SJSA1 (cell line): ENCODE results near the gene CYP4Z1. TPM values are rescaled to one million over a fixed set of nuclear protein-coding genes. Genes with fewer than 3 reads are reported as not detected.
"Not testable (repeated sequence)": the region's sequence is repeated elsewhere in the genome, so short reads cannot be mapped to it uniquely, and the experiment has no call there.

ENCODE experiments used
- DNase-seq, 2 experiments: peaks; one replicate each; pipeline ENCODE4 v3.0.0-alpha.2; 2015 to 2020; ENCODE audit warnings: low spot score in 2 of 2, low read depth in 1 of 2
- H3K27ac ChIP-seq: fragments of 250-450 bp; sonication (Bioruptor Pico); 2 replicates; pipeline ENCODE4 v1.5.1; 2020; ENCODE audit warnings: mild to moderate bottlenecking, moderate library complexity
- H3K27me3 ChIP-seq: fragments of 250-450 bp; sonication (Bioruptor Pico); replicated peaks from 2 replicates; pipeline ENCODE4 v1.5.1; 2020; ENCODE audit warnings: mild to moderate bottlenecking, moderate library complexity
- H3K36me3 ChIP-seq: fragments of 250-450 bp; sonication (Bioruptor Pico); 2 replicates; pipeline ENCODE4 v1.5.1; 2020; ENCODE audit warnings: mild to moderate bottlenecking
- H3K4me1 ChIP-seq: fragments of 250-450 bp; sonication (Bioruptor Pico); replicated peaks from 2 replicates; pipeline ENCODE4 v1.6.1; 2021; ENCODE audit warnings: mild to moderate bottlenecking
- H3K4me3 ChIP-seq: fragments of 250-450 bp; sonication (Bioruptor Pico); 2 replicates; pipeline ENCODE4 v1.5.1; 2020; ENCODE audit warnings: mild to moderate bottlenecking
- H3K9me3 ChIP-seq: fragments of 250-450 bp; sonication (Bioruptor Pico); replicated peaks from 2 replicates; pipeline ENCODE4 v1.5.1; 2020; ENCODE audit warnings: mild to moderate bottlenecking
- total RNA-seq: library from RNA; depleted of rRNA; stranded (reverse); fragments of >200 nt; shearing (Covaris generic); gene quantifications from 2 replicates; pipeline ENCODE4 v1.2.3, GENCODE V29; 2014; rRNA removed

Gene CYP4Z1, protein sequence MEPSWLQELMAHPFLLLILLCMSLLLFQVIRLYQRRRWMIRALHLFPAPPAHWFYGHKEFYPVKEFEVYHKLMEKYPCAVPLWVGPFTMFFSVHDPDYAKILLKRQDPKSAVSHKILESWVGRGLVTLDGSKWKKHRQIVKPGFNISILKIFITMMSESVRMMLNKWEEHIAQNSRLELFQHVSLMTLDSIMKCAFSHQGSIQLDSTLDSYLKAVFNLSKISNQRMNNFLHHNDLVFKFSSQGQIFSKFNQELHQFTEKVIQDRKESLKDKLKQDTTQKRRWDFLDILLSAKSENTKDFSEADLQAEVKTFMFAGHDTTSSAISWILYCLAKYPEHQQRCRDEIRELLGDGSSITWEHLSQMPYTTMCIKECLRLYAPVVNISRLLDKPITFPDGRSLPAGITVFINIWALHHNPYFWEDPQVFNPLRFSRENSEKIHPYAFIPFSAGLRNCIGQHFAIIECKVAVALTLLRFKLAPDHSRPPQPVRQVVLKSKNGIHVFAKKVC
- total RNA-seq: not detected in 2 replicates

DNA sequence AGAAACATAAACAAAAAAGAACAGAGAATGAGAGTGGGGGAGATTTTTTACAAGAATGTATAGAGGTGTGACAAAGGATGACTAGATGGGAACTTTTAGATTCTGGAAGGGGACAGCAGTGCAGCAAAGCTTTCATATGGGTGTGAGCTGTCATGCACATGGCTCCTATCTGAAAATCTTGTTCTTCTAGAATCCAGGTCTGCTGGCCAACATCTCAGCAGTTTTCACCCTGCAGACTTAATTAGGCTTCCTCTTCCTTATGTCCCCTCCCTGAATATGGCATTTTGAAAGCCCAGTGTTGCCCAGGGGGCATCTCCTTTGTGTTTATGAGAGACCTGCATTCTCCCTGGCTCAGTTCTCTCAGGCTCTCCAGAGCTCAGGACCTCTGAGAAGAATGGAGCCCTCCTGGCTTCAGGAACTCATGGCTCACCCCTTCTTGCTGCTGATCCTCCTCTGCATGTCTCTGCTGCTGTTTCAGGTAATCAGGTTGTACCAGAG lies at the start of gene CYP4Z1:
Gene CYP4Z1 (plus strand): TSS at position 135 of the 498 bp plus-strand sequence. CDS start 260 bp downstream, at position 395.
- Histone ChIP-seq H3K27me3 (no peaks in the 10 kb centered on the region), H3K9me3 (no peaks in the 10 kb centered on the region), H3K27ac (no peak within 1 kb of the TSS), H3K4me3 (no peak within 1 kb of the TSS), H3K4me1 (no peaks in the 10 kb centered on the region), H3K36me3 (no peaks in the 10 kb centered on the region)
- no peak for DNase-seq

DNA sequence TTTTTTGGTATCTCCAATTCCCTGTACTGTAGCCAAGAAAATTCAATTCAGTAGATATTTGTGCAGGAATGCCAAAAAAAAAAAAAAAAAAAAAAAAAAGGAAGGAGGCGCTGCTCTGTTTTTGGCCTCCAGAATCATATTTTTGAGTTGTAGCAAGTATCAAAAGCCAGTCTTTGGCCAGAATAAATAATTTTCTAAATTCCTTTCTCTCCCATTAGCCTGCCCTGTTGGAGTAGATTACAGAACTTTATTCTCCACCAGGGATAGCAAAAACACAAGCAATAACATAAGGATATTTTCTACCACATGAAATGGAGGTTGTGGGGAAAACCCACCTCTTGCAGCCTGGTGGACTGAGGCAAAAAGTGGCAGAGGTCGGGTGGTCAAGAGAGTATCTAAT lies 46.0 kb upstream of the CYP4Z1 start:
- no peaks in the 10 kb centered on the region for H3K9me3 ChIP-seq
- no peak overlapping the region for H3K27ac ChIP-seq
- H3K27me3 ChIP-seq: peaks cover 18% of the 10 kb centered on the region
- H3K36me3 ChIP-seq: no peaks in the 10 kb centered on the region
- no peaks in the 10 kb centered on the region for H3K4me1 ChIP-seq
- DNase-seq: no peak
- no peak overlapping the region for H3K4me3 ChIP-seq

DNA sequence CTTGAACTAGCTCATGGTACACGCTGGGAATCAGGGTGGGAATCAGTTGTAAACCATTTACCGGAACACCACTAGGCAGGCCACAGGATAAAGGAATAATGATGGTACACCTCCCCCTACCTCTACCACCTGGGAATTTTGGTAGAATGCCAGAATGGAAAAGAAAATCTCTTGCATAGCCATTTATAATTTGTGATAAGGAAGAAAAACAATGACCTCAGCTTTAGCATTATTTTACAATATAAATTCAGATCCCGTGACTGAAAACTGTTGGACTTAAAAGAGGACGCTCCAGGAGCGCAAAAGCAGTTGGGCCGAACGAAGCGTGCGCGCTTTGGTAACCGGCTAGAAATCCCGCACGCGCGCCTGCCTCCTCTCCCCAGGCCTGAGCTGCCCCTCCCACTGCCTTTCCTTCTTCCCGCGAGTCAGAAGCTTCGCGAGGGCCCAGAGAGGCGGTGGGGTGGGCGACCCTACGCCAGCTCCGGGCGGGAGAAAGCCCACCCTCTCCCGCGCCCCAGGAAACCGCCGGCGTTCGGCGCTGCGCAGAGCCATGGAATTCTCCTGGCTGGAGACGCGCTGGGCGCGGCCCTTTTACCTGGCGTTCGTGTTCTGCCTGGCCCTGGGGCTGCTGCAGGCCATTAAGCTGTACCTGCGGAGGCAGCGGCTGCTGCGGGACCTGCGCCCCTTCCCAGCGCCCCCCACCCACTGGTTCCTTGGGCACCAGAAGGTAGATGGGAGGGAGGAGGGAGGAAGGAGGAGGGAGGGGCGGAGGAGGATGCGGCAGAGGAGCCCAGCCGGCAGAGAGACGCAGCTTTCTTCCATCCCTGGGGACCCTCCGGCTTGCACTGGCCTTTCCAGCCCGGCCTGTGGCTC lies 43.5 kb upstream of the CYP4Z1 start, which contains the start of gene CYP4X1:
Gene CYP4X1 (plus strand): TSS at position 402 of the 873 bp plus-strand sequence. CDS start 149 bp downstream, at position 551.
- H3K27me3 ChIP-seq: peaks cover 18% of the 10 kb centered on the region
- no peaks in the 10 kb centered on the region for H3K9me3 ChIP-seq
- H3K4me1 ChIP-seq: no peaks in the 10 kb centered on the region
- H3K27ac ChIP-seq: no peak within 1 kb of the TSS
- no peaks in the 10 kb centered on the region for H3K36me3 ChIP-seq
- DNase-seq: no peak
- no peak within 1 kb of the TSS for H3K4me3 ChIP-seq

DNA sequence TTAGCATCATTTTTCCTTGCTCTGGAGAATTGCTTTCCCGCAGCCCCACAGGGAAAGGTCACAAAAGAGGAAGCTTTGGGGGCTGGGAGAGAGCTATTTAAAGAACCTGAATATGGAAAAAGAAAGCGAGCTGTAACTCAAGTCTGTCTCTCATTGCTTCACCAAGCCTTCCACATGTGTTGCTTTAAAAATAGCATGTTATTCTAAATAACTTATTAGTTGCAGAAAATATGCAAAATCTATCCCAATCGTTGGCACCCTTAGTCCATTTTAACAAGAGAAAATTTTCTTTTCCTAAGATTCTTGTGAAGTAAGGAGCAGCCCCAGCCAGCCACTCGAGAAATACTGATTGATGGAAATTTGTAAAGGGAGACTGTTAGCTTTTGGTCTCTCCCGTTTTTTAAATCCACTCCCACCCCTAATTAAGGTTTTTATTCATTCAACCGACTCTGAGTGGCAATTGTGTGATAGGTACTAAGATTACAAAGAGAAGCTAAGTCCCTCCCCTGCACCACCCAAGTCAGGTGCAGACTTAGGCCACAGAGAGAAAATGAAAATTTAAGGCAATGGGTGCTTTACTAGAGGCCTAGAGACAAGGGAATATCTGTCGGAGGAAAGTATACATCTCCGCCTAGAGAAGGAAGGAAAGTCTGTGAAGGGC lies 42.8 kb upstream of the CYP4Z1 start:
- Histone ChIP-seq H3K4me1 (no peaks in the 10 kb centered on the region), H3K36me3 (no peaks in the 10 kb centered on the region), H3K9me3 (no peaks in the 10 kb centered on the region), H3K27ac (no peak overlapping the region), H3K4me3 (no peak overlapping the region), H3K27me3 (peaks cover 18% of the 10 kb centered on the region)
- no peak for DNase-seq

DNA sequence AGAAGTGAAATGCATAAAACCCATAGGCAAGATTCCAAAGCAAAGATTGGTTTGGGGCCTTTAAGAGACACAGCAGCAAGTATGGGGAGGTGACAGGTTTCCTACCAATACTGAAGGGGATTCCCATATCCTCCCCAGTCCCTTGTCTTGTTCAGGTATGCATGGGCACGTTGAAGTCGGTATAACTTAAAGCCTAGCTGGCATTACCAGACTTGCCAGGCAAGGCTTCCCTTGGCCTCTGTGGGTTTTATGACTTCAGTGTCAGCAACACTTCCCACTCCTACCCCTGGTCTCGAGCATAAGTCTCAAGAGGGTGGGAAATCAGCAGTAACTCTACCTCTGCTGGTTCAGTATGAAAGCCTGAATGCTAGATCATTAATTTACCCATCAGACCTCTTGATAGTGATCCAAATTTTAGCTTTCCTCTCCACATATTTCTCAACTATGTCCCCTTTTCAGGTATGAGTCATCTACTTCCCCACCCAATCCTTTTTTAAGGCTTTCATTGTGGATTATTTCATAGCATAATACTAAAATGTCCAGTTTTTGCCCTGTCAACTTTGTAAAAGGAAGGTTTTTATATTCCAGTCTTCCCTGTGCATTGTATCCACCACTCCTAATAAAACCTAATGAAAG lies 36.7 kb upstream of the CYP4Z1 start:
- no peak for DNase-seq
- H3K4me1 ChIP-seq: no peaks in the 10 kb centered on the region
- H3K27me3 ChIP-seq: peaks cover 12% of the 10 kb centered on the region; the same call in 1 of the 2 replicates
- no peaks in the 10 kb centered on the region for H3K36me3 ChIP-seq
- H3K27ac ChIP-seq: no peak overlapping the region
- no peak overlapping the region for H3K4me3 ChIP-seq
- H3K9me3 ChIP-seq: no peaks in the 10 kb centered on the region

DNA sequence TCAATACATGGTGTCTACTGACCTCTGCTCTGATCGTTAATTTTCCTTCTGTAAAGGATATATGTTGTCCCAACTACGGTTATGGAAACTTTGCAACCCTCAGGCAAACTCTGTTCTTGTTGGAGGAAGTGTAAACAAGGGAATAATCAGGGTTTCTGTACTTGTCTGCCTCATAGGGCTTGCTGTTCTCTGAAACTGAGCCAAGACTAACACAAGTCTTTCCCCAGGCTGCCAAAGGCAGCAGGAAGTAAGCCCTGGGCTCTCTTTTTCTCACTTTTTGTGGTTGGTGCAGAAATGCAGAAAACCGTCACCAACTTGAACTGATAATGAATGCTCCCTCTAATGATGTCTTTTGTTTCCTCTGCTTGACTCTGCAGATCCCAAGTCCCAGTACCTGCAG lies 36.0 kb upstream of the CYP4Z1 start:
- Histone ChIP-seq H3K27ac (no peak overlapping the region), H3K9me3 (no peaks in the 10 kb centered on the region), H3K36me3 (no peaks in the 10 kb centered on the region), H3K4me3 (no peak overlapping the region), H3K27me3 (peaks cover 12% of the 10 kb centered on the region; the same call in 1 of the 2 replicates), H3K4me1 (no peaks in the 10 kb centered on the region)
- no peak for DNase-seq

DNA sequence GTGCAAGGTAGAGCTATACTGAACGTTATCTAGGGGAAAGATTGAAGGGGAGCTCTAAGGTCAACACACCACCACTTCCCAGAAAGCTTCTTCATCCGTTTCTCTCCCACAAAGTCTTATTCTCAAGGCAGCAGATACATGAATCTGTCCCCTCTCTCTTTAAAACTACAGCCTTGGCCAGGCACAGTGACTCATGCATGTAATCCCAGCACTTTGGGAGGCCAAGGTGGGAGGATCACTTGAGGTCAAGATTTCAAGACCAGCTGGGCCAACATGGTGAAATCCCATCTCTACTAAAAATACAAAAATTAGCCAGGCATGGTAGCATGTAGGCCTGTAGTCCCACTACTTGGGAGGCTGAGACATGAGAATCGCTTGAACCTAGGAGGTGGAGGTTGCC lies 35.4 kb upstream of the CYP4Z1 start:
- no peaks in the 10 kb centered on the region for H3K36me3 ChIP-seq
- H3K4me3 ChIP-seq: no peak overlapping the region
- DNase-seq: no peak
- peaks cover 12% of the 10 kb centered on the region; the same call in 1 of the 2 replicates for H3K27me3 ChIP-seq
- H3K4me1 ChIP-seq: no peaks in the 10 kb centered on the region
- H3K27ac ChIP-seq: no peak overlapping the region
- no peaks in the 10 kb centered on the region for H3K9me3 ChIP-seq

DNA sequence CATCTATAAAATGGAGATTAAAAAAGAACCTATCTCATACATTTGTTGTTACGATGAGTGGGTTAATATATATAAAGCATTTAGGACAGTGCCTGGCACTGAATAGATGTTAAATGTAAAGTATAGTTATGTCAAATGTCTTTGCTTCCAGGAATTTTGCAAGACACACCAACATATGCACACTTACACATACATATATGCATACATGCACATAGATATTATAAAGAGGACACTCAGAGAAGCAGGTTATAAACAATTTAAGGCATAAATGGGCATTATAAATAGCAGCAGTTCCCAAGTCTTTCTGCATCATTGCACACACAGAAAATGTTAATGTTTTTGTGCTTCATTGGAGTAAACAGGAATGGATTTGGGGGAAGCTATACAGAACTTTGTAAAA lies 30.3 kb upstream of the CYP4Z1 start:
- Histone ChIP-seq H3K4me3 (no peak overlapping the region), H3K36me3 (no peaks in the 10 kb centered on the region), H3K27ac (no peak overlapping the region), H3K27me3 (peaks cover 12% of the 10 kb centered on the region; the same call in 1 of the 2 replicates), H3K9me3 (no peaks in the 10 kb centered on the region), H3K4me1 (no peaks in the 10 kb centered on the region)
- DNase-seq: no peak

DNA sequence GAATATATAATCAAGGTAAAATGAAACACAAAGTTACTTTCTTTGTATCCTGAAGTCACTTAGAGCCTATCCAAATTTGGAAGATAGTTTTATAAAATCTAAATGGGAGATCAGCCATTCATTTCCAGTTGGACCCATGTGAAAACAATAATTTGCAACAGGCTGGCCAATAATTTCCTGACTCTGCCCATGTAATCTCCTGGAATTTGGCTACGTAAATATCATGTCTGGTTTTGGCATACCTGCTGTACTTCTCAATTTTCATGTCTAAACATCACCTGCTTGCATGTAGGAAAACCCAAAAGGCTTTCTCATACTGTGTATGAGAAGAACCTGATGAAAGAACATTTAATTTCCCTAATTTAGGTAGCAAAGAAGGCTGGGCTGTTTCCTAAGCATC lies 7.7 kb upstream of the CYP4Z1 start:
- no peaks in the 10 kb centered on the region for H3K4me1 ChIP-seq
- no peak overlapping the region for H3K4me3 ChIP-seq
- no peak for DNase-seq
- no peak overlapping the region for H3K27ac ChIP-seq
- H3K9me3 ChIP-seq: no peaks in the 10 kb centered on the region
- H3K36me3 ChIP-seq: no peaks in the 10 kb centered on the region
- no peaks in the 10 kb centered on the region; the same call in 1 of the 2 replicates for H3K27me3 ChIP-seq

DNA sequence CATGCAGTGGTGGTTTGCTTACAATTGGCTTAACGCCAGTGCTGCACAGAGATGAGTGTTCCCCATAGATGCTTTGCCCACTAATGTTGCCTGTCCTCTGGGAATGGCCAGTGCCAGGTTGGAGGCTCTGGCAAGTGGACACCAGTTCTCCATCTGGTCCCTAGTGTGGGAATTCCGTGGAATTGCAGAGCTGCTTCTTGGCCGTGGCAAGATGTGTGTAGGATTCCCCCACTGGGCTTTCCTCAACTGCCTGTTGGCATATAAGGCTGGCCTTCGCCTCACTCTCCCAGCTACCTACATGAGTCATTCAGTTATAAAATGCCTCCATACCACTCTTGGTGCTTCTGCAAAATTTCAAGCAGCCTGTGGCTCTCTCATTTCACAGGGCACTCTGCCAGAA lies 2.0 kb downstream of the CYP4Z1 start:
- H3K9me3 ChIP-seq, H3K27ac ChIP-seq, H3K4me1 ChIP-seq, H3K36me3 ChIP-seq, DNase-seq, H3K27me3 ChIP-seq, H3K4me3 ChIP-seq: not testable (repeated sequence)

DNA sequence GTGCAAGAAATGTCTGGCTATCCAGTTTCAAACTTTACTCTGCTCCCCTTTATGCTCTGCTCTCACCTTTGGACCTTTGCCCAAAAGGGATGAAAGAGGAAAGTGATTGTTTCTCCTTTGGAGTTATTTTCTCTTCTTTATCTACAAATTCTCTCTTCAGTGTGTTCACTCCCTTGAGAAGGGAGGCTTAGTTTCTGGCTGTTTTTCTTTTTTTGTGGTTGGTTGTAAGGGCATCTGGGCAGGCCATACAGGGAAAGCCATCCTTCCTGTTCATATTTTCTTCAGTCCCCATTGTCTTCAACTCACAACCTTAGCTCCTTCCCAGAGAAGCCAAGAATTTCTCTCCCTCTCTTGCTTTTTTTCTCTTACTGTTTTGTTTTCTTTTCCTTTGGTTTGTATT lies 2.5 kb downstream of the CYP4Z1 start:
- H3K9me3 ChIP-seq, H3K27me3 ChIP-seq, H3K4me1 ChIP-seq, H3K27ac ChIP-seq, H3K36me3 ChIP-seq, H3K4me3 ChIP-seq, DNase-seq: not testable (repeated sequence)

DNA sequence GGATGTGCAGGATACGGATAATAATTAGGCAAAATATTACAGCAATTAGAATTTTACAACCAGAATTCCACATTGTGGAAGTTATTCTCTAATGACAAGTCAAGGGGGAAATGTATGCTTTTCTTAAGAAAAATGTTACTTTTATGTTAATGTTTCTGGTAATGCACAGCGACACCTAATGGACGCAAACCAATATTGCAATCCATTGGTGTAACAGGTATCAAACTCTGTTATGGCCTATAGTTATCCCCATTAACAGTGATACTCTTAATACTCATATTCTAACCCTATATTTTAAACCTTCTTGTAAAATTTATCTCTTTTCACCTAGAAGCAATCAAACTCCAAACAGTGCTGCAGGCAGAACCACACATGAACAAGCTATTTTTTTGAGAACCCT lies 22.3 kb downstream of the CYP4Z1 start:
- not testable (repeated sequence) for DNase-seq, H3K9me3 ChIP-seq, H3K4me1 ChIP-seq, H3K27ac ChIP-seq, H3K4me3 ChIP-seq, H3K36me3 ChIP-seq, H3K27me3 ChIP-seq

DNA sequence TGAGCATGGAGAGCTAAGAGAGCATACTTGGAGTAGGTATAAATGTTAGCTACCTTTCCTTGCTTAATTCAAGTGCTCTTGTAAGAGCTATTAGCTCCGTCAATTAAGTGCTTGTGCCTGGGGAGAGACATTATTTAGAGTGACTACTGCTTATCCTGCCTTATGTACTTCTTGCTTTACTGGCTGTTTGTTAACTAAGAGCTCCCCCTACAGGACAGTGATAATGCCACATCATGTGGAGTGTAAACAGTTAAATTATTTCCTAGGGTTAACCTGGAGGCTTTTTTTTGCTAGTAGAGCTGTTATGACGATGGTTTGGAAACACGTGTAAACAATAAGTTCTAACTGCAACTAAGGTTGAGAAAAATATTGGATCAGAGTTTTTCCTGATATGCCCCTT lies 24.4 kb downstream of the CYP4Z1 start:
- not testable (repeated sequence) for H3K9me3 ChIP-seq, H3K36me3 ChIP-seq, H3K27ac ChIP-seq, H3K27me3 ChIP-seq, H3K4me1 ChIP-seq, H3K4me3 ChIP-seq, DNase-seq
